Tibial nerve (tissue), 3 donors: ENCODE measurements around the gene SIGLEC14.
A peak's percentile ranks its signal among the peaks of the same experiment; 100 is the strongest.

Experiments used
- POLR2A ChIP-seq, 2 donors: fragments of 450-650 bp; IDR thresholded peaks; one replicate each; pipeline ENCODE4 v1.6.1; 2017; ENCODE audit warnings: antibody characterized with exemption in 2 of 2, mild to moderate bottlenecking in 2 of 2, moderate library complexity in 2 of 2
- TF ChIP-seq, protein P1 (sequence below), 5 experiments: fragments of 200-600 bp in 3 of 5; fragments of 450-650 bp in 2 of 5; sonication (generic) in 3 of 5; IDR thresholded peaks; one replicate each; pipeline ENCODE4 v1.5.1; 2016 to 2019; ENCODE audit warnings: antibody characterized with exemption in 5 of 5, mild to moderate bottlenecking in 3 of 5, moderate library complexity in 2 of 5

DNA sequence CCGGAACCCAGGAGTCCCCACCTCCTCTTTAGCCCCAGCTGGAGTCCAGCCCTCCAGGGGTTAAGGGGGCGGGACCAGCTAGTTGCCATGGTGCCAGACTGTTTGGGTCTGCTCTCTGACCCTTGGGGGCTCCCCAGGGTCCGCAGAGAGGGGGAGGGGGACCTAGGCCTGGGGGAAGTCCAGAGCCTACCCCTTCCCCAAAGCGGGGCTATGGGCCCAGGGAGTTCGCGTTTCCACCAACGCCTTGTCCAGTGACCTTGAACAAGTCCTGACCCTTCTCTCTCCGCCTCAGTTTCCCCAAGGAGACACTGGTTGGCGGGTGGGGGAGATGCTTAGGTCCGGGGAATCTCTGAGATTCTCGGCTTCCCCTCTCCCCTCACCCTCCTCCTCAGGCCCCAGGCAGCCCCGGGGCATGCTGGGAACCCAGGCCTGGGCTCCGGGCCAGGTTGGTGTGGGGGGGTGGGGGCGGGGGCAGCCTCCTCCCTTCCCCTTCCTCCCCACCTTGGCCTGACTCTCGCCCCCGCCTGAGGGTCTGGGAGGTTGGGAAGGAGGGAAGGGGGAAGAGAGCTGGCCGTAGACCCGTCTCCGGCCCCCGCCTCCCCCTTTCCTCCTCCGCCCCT is 43.9 kb upstream of the SIGLEC14 start:
- peak; percentile 24 to 44 for TF ChIP-seq POLR2A (IDR thresholded peaks at IDR 0.05)
- TF ChIP-seq, protein P1, sequence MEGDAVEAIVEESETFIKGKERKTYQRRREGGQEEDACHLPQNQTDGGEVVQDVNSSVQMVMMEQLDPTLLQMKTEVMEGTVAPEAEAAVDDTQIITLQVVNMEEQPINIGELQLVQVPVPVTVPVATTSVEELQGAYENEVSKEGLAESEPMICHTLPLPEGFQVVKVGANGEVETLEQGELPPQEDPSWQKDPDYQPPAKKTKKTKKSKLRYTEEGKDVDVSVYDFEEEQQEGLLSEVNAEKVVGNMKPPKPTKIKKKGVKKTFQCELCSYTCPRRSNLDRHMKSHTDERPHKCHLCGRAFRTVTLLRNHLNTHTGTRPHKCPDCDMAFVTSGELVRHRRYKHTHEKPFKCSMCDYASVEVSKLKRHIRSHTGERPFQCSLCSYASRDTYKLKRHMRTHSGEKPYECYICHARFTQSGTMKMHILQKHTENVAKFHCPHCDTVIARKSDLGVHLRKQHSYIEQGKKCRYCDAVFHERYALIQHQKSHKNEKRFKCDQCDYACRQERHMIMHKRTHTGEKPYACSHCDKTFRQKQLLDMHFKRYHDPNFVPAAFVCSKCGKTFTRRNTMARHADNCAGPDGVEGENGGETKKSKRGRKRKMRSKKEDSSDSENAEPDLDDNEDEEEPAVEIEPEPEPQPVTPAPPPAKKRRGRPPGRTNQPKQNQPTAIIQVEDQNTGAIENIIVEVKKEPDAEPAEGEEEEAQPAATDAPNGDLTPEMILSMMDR (IDR thresholded peaks at IDR 0.05) = no peak
